PC-3 (cell line): ENCODE results near the gene CCS. TPM values are rescaled to one million over a fixed set of nuclear protein-coding genes. Genes with fewer than 3 reads are reported as not detected.

Experiments used
- ATAC-seq: fragments of 200-7000 bp; cut with Tn5 transposase; 2 replicates; pipeline ENCODE4 v1.9.1; 2020; ENCODE audit warnings: mild to moderate bottlenecking, moderate library complexity
- BruUV-seq: library from RNA; stranded (reverse); fragments of 400-500 nt; replicated peaks from 2 replicates; lab custom pipeline; 2021; lab: Mats Ljungman, UMichigan
- CTCF ChIA-PET: fragments of 300-600 bp; sonication (Branson Sonifier 250); formaldehyde crosslinking; loops from one replicate; lab custom pipeline; 2022; ENCODE audit warnings: antibody characterized with exemption; lab: Charles Lee
- POLR2A ChIA-PET: fragments of 300-600 bp; sonication (Branson Sonifier 250); formaldehyde crosslinking; loops from one replicate; lab custom pipeline; 2022; ENCODE audit warnings: antibody characterized with exemption; ENCODE audit not compliant: unreplicated experiment; lab: Charles Lee
- DNase-seq: peaks from one replicate; pipeline ENCODE4 v3.0.0-alpha.2; 2015
- H2AFZ ChIP-seq: fragments of 300-600 bp; sonication (generic); 2 replicates; pipeline ENCODE4 v1.6.0; 2016; ENCODE audit warnings: antibody characterized with exemption, low read length
- H3F3A ChIP-seq: fragments of 300-600 bp; sonication (generic); one replicate; pipeline ENCODE4 v1.6.0; 2017; ENCODE audit warnings: antibody characterized with exemption, low read length, control low read depth, mild to moderate bottlenecking; ENCODE audit not compliant: unreplicated experiment
- H3K27ac ChIP-seq: fragments of 300-600 bp; sonication (generic); 2 replicates; pipeline ENCODE4 v1.5.1; 2016; ENCODE audit warnings: mild to moderate bottlenecking, low read length
- H3K27me3 ChIP-seq: fragments of 300-600 bp; sonication (generic); 2 replicates; pipeline ENCODE4 v1.6.1; 2016; ENCODE audit warnings: low read length, mixed read lengths
- H3K36me3 ChIP-seq: fragments of 300-600 bp; sonication (generic); 2 replicates; pipeline ENCODE4 v1.6.1; 2016; ENCODE audit warnings: low read depth, mixed run types, low read length, mixed read lengths
- H3K4me1 ChIP-seq: fragments of 300-600 bp; sonication (generic); 2 replicates; pipeline ENCODE4 v1.5.1; 2016; ENCODE audit warnings: low read length; ENCODE audit not compliant: insufficient read depth
- H3K4me2 ChIP-seq: fragments of 300-600 bp; sonication (generic); 2 replicates; pipeline ENCODE4 v1.6.0; 2016; ENCODE audit warnings: low read length
- H3K4me3 ChIP-seq: fragments of 300-600 bp; sonication (generic); 2 replicates; pipeline ENCODE4 v1.5.1; 2016; ENCODE audit warnings: mild to moderate bottlenecking, low read length, mixed read lengths
- H3K79me2 ChIP-seq: fragments of 300-600 bp; sonication (generic); 2 replicates; pipeline ENCODE4 v1.6.1; 2017; ENCODE audit warnings: low read length, mixed read lengths
- H3K9ac ChIP-seq: fragments of 300-600 bp; sonication (generic); 2 replicates; pipeline ENCODE4 v1.6.0; 2016; ENCODE audit warnings: mild to moderate bottlenecking, low read length
- H3K9me2 ChIP-seq: fragments of 300-600 bp; sonication (generic); replicated peaks from 2 replicates; pipeline ENCODE4 v1.6.1; 2016; ENCODE audit warnings: mixed run types, low read length, mixed read lengths
- H3K9me3 ChIP-seq: fragments of 300-600 bp; sonication (generic); 2 replicates; pipeline ENCODE4 v1.6.1; 2016; ENCODE audit warnings: low read length, mixed read lengths
- H4K20me1 ChIP-seq: fragments of 300-600 bp; sonication (generic); 2 replicates; pipeline ENCODE4 v1.6.1; 2016; ENCODE audit warnings: low read length, mixed read lengths
- EZH2 ChIP-seq: fragments of 300-600 bp; sonication (generic); IDR thresholded peaks from one replicate; pipeline ENCODE4 v1.6.1; 2017; ENCODE audit warnings: antibody characterized with exemption, mild to moderate bottlenecking, low read length; ENCODE audit not compliant: unreplicated experiment
- EZH2phosphoT487 ChIP-seq: fragments of 300-600 bp; sonication (generic); IDR thresholded peaks from 2 replicates; pipeline ENCODE4 v1.6.1; 2018; ENCODE audit warnings: mild to moderate bottlenecking, antibody characterized with exemption, low read length, borderline replicate concordance
- intact Hi-C: fragments of 100-400 bp; cut with micrococcal nuclease; formaldehyde crosslinking; loops from 2 replicates; pipeline ENCODE4 v1.9.0; 2023
- total RNA-seq: library from RNA; depleted of rRNA; stranded (reverse); fragments of >200 nt; gene quantifications from 2 replicates; pipeline ENCODE4 v1.2.3, GENCODE V29; 2014
- TF ChIP-seq, protein P1 (sequence below): fragments of 300-600 bp; sonication (generic); conservative IDR thresholded peaks from 2 replicates; pipeline ENCODE4 v1.5.1; 2017; ENCODE audit warnings: antibody characterized with exemption, low read depth, mild to moderate bottlenecking, low read length

The CCS gene
- total RNA-seq, 1 experiment from 2014 or later = 43.8 TPM

DNA sequence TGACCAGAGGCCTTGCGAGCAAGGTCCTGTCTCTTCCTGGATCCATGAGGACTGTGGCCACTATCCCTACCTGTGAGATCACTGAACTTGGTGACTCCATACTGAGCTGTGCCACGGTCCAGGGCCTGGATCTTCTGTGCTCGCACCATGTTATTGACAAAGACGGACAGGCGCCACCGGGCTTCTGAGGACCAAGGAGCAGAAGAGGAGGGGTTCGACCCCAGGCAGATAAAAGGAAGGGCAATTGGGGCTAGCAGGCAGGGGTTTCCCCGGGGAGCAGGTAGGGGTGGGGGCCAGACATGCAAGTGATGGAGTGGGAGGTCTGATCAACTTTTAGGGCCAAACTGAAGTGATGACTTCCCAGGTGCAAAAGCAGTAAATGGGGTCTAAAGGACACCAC is 26.8 kb upstream of the CCS start:
- TF ChIP-seq EZH2phosphoT487 (no peak), EZH2 (no peak)
- TF ChIP-seq, protein P1, sequence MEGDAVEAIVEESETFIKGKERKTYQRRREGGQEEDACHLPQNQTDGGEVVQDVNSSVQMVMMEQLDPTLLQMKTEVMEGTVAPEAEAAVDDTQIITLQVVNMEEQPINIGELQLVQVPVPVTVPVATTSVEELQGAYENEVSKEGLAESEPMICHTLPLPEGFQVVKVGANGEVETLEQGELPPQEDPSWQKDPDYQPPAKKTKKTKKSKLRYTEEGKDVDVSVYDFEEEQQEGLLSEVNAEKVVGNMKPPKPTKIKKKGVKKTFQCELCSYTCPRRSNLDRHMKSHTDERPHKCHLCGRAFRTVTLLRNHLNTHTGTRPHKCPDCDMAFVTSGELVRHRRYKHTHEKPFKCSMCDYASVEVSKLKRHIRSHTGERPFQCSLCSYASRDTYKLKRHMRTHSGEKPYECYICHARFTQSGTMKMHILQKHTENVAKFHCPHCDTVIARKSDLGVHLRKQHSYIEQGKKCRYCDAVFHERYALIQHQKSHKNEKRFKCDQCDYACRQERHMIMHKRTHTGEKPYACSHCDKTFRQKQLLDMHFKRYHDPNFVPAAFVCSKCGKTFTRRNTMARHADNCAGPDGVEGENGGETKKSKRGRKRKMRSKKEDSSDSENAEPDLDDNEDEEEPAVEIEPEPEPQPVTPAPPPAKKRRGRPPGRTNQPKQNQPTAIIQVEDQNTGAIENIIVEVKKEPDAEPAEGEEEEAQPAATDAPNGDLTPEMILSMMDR = no peak
- Histone ChIP-seq H3K36me3 (no peaks in the 10 kb centered on the region), H3K4me2 (no peak overlapping the region), H3K4me1 (peaks cover 6% of the 10 kb centered on the region; the same call in 1 of the 2 replicates), H3F3A (no peaks in the 10 kb centered on the region), H3K27me3 (no peaks in the 10 kb centered on the region), H2AFZ (no peak overlapping the region), H3K9me2 (no peaks in the 10 kb centered on the region), H3K27ac (no peak overlapping the region), H4K20me1 (no peaks in the 10 kb centered on the region), H3K9me3 (no peaks in the 10 kb centered on the region), H3K9ac (no peak overlapping the region), H3K4me3 (no peak overlapping the region), H3K79me2 (no peaks in the 10 kb centered on the region)
- BruUV-seq = no TSS peak
- DNase-seq (no peak), ATAC-seq (no peak)
- ChIA-PET POLR2A (no interaction called here), CTCF (no interaction called here)
- intact Hi-C loops = no loop called here

DNA sequence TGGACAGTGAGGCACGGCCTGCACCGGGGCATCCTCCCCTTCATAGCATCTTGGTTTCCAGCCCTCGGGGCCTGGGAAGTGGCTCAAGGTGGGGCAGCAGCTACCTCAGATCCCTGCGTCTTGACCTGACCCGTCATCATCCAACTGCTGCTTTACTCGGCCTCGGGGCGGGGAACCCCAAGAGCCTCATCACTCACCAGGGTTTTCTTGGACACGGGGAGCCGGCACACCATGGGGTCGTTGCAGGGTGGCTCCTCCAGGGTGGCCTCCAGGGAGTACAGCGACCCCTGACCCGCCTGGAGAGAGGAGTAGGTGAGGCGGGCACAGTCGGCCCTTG is 25.2 kb upstream of the CCS start:
- Histone ChIP-seq H3K4me3 (peak overlapping the region; percentile 56; the same call in 1 of the 2 replicates), H3K27ac (no peak overlapping the region), H3K9me3 (no peaks in the 10 kb centered on the region), H3K36me3 (no peaks in the 10 kb centered on the region), H3K9ac (no peak overlapping the region), H3F3A (no peaks in the 10 kb centered on the region), H3K79me2 (no peaks in the 10 kb centered on the region), H3K4me2 (peak overlapping the region; percentile 76), H3K9me2 (no peaks in the 10 kb centered on the region), H3K4me1 (peaks cover 6% of the 10 kb centered on the region; the same call in 1 of the 2 replicates), H3K27me3 (no peaks in the 10 kb centered on the region), H2AFZ (no peak overlapping the region), H4K20me1 (no peaks in the 10 kb centered on the region)
- intact Hi-C loops = no loop called here
- TF ChIP-seq, protein P1 = no peak
- TF ChIP-seq EZH2 (no peak), EZH2phosphoT487 (no peak)
- POLR2A ChIA-PET = no interaction called here
- ATAC-seq (no peak), DNase-seq (no peak)
- CTCF ChIA-PET = no interaction called here
- TSS peak; percentile 51 for BruUV-seq

DNA sequence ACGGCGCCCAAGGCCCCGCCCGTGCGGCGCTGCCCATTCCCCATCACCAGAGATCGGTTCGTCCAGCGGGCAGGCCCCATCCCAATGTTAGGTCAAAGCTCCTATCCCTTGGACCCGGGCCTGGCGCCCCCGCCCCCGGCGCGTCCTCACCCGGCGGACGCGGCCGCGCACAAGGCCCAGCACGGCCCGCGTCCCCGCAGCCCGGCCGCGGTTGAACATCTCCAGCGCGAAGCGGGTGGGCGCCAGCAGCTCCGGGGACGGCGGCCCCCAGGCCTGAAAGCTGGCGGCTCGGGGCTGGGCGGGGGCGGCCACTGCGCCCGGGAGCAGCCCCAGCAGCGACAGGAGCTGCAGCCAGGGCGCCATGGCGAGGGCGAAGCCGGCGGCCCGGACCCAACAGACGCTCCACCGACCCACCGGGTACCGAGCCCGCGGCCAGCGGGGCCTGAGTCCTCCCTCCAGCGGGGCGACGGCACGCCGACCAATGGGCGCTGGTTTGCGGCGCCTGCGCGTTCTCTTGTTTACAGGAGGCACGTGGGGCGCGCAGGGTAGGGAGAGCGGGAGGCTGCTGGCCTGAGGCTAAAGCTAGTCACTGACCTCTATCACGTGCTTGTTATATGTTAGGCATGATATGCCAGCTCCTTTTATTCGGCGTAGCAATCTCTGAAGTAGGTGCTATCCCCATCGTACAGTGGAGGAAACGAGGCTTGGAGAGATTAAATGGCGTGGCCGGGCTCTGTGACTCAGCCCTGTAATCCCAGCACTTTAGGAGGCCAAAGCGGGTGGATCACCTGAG is 24.7 kb upstream of the CCS start, which contains the start of gene CTSF:
Gene CTSF, minus strand, starts transcription at position 483 of the 793 bp plus-strand sequence. Its CDS starts 120 bp downstream, at position 363.
- ChIA-PET POLR2A (no interaction called here), CTCF (interaction anchor here (0.6 kb wide), 1 partner anchor 110 kb away, joined by 3 read pairs; no protein-coding TSS in a partner anchor)
- Histone ChIP-seq H3K4me1 (peaks cover 6% of the 10 kb centered on the region; the same call in 1 of the 2 replicates), H3K9me2 (no peaks in the 10 kb centered on the region), H2AFZ (peak within 1 kb of the TSS; percentile 85), H3K4me2 (peak within 1 kb of the TSS; percentile 76), H3K79me2 (no peaks in the 10 kb centered on the region), H3K9ac (no peak within 1 kb of the TSS), H3K36me3 (no peaks in the 10 kb centered on the region), H3K9me3 (no peaks in the 10 kb centered on the region), H3F3A (no peaks in the 10 kb centered on the region), H3K4me3 (peak within 1 kb of the TSS; percentile 56), H3K27me3 (no peaks in the 10 kb centered on the region), H3K27ac (no peak within 1 kb of the TSS), H4K20me1 (no peaks in the 10 kb centered on the region)
- no TSS peak for BruUV-seq
- peak; percentile 93 for ATAC-seq
- TF ChIP-seq, protein P1 = no peak
- TF ChIP-seq EZH2 = no peak
- TF ChIP-seq EZH2phosphoT487 = no peak
- DNase-seq = peak; percentile 58
- intact Hi-C loops = no loop called here
